K562 (cell line): ENCODE results near the gene LMF2. TPM values are rescaled to one million over a fixed set of nuclear protein-coding genes. Genes with fewer than 3 reads are reported as not detected.

Source experiments
- HSF4 ChIP-seq: fragments of 250-450 bp; sonication (Bioruptor Pico); IDR thresholded peaks from 2 replicates; pipeline ENCODE4 v2.1.2; 2022; ENCODE audit warnings: mild to moderate bottlenecking, moderate library complexity, borderline replicate concordance
- RNF2 ChIP-seq: sonication (generic); IDR thresholded peaks from 2 replicates; pipeline ENCODE4 v1.6.1; 2016
- ZFP30 ChIP-seq: fragments of 250-450 bp; sonication (Bioruptor Pico); IDR thresholded peaks from 2 replicates; pipeline ENCODE4 v1.8.0; 2022; ENCODE audit warnings: moderate library complexity, mild to moderate bottlenecking, inconsistent platforms, borderline replicate concordance
- polyA plus RNA-seq, 8 experiments: library from polyadenylated mRNA; depleted of rRNA in 4 of 8; stranded (reverse) in 5 of 8; unstranded in 3 of 8; fragments of >200 nt; fragmentation: Nextera tagmentation in 2 of 8; fragmentation: Illumina TruSeq in 1 of 8; extraction: Ambion mirVana in 2 of 8; extraction: Trizol in 1 of 8; gene quantifications; 2 replicates each; pipeline versions ENCODE4 v1.2.1 to v1.2.3, GENCODE V29; 2011 to 2014; ENCODE audit warnings: inconsistent platforms in 1 of 8, missing spikeins in 1 of 8
- total RNA-seq, 7 experiments: library from RNA; depleted of rRNA in 6 of 7; stranded (reverse); fragments of >200 nt in 6 of 7; fragmentation: Illumina TruSeq in 2 of 7; extraction: Trizol in 2 of 7; gene quantifications; 2 replicates each; pipeline versions ENCODE4 v1.2.1 to v1.2.3, GENCODE V29; 2011 to 2021; ENCODE audit warnings: low replicate concordance in 1 of 7
- TF ChIP-seq, protein P1 (sequence below): fragments of 250-450 bp; sonication (Bioruptor Pico); IDR thresholded peaks from 2 replicates; pipeline ENCODE4 v1.4.0; 2020
- TF ChIP-seq, protein P2 (sequence below): fragments of 200-800 bp; sonication (Bioruptor generic); IDR thresholded peaks from 2 replicates; pipeline ENCODE4 v1.6.1; 2017; ENCODE audit warnings: missing genetic modification characterization, missing compliant biosample characterization

LMF2 gene
- total and polyA plus RNA-seq, 9 of the 15 experiments (the other 6 are each of a cell fraction or from before 2014, with no cell fraction given): 0.08 to 37.1 (median 7.6) TPM

DNA sequence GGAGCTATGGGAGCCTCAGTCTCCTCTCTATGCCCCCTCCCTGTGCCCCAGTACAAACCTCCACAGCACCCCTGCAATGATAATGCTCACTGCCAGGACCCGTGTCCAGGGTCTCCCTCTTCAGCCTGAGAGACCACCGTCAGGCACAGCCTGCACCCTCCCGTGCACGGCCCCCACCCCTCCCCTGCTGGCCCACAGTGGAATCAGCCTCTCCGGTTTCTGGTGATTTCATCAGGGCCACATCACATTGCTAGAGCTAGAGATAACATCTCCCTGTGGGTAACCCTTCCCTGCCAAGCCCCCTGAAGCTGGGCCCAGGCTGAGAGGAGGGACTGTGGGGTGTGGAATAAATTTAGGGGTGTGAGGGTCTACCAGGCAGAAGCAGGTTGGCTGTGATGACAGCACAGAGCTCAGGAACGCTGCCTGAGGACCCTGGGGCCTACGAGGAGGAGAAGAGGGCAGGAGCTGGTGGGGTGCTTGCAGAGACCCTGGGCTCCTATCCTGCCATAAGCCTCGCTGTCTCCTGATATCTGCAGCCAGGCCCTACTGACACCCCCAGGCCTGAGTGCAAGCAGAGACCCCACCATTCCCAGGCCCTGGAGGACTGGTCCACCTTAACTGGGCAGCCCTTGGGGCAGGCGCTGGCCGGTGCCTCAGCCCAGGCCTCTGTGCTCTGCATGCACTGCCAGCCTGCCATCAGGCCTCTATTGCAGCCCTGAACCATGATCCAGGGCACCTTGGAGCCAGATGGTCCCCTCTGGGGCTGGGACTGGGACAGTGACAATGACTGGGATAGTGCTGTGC, 38.2 kb upstream of the LMF2 start, which contains the start of gene KLHDC7B (continued):
- TF ChIP-seq, protein P1, sequence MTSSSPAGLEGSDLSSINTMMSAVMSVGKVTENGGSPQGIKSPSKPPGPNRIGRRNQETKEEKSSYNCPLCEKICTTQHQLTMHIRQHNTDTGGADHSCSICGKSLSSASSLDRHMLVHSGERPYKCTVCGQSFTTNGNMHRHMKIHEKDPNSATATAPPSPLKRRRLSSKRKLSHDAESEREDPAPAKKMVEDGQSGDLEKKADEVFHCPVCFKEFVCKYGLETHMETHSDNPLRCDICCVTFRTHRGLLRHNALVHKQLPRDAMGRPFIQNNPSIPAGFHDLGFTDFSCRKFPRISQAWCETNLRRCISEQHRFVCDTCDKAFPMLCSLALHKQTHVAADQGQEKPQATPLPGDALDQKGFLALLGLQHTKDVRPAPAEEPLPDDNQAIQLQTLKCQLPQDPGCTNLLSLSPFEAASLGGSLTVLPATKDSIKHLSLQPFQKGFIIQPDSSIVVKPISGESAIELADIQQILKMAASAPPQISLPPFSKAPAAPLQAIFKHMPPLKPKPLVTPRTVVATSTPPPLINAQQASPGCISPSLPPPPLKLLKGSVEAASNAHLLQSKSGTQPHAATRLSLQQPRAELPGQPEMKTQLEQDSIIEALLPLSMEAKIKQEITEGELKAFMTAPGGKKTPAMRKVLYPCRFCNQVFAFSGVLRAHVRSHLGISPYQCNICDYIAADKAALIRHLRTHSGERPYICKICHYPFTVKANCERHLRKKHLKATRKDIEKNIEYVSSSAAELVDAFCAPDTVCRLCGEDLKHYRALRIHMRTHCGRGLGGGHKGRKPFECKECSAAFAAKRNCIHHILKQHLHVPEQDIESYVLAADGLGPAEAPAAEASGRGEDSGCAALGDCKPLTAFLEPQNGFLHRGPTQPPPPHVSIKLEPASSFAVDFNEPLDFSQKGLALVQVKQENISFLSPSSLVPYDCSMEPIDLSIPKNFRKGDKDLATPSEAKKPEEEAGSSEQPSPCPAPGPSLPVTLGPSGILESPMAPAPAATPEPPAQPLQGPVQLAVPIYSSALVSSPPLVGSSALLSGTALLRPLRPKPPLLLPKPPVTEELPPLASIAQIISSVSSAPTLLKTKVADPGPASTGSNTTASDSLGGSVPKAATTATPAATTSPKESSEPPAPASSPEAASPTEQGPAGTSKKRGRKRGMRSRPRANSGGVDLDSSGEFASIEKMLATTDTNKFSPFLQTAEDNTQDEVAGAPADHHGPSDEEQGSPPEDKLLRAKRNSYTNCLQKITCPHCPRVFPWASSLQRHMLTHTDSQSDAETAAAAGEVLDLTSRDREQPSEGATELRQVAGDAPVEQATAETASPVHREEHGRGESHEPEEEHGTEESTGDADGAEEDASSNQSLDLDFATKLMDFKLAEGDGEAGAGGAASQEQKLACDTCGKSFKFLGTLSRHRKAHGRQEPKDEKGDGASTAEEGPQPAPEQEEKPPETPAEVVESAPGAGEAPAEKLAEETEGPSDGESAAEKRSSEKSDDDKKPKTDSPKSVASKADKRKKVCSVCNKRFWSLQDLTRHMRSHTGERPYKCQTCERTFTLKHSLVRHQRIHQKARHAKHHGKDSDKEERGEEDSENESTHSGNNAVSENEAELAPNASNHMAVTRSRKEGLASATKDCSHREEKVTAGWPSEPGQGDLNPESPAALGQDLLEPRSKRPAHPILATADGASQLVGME (CRISPR knock-in tag): no peak
- TF ChIP-seq ZFP30 (CRISPR knock-in tag) (no peak), RNF2 (peak; percentile 29; the same call in 1 of the 2 replicates), HSF4 (CRISPR knock-in tag) (no peak)
- TF ChIP-seq, protein P2, sequence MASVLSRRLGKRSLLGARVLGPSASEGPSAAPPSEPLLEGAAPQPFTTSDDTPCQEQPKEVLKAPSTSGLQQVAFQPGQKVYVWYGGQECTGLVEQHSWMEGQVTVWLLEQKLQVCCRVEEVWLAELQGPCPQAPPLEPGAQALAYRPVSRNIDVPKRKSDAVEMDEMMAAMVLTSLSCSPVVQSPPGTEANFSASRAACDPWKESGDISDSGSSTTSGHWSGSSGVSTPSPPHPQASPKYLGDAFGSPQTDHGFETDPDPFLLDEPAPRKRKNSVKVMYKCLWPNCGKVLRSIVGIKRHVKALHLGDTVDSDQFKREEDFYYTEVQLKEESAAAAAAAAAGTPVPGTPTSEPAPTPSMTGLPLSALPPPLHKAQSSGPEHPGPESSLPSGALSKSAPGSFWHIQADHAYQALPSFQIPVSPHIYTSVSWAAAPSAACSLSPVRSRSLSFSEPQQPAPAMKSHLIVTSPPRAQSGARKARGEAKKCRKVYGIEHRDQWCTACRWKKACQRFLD: 0 out of 2 replicates have a peak, but pooled peaks have one; percentile 9
